SU-DHL-6 (cell line): ENCODE data around the gene LRRN3.

Experiments
- CTCF ChIP-seq: fragments of 200-600 bp; sonication (generic); IDR thresholded peaks from one replicate; pipeline ENCODE4 v1.5.1; 2017; ENCODE audit warnings: antibody characterized with exemption, mild to moderate bottlenecking, low read length, moderate library complexity; ENCODE audit not compliant: insufficient read depth, poor library complexity, severe bottlenecking
- EZH2phosphoT487 ChIP-seq: fragments of 200-600 bp; sonication (generic), shearing (Covaris generic); conservative IDR thresholded peaks from 2 replicates; pipeline ENCODE4 v1.6.1; 2018; ENCODE audit warnings: mild to moderate bottlenecking, antibody characterized with exemption, low read length, moderate library complexity, mixed read lengths

DNA sequence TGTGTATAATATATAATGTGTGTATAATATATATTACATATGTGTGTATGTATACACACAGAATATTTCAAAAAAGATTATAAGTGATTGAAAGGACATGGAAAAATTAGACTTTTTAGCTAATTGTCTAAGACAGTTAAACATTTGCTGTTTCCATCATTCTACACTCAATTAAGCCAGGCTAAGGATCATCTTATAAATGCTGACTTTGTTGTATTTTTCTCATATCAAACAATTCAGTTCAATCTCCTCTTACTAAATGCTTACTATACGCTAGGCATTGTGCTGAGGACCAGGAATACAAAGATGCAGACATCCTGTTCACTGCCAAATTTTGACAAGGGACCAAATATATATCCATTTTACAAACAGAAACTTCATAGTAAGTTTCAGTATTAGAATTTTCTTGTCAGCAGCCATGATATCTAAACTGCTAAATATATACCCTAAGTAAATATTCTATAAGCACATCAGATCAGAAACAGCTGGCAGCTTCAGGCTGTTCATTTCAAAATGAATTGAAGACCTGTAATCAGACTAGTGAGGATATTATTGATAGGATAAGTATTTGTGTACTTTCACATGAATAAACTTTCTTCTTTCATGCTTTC, 10.3 kb upstream of the LRRN3 start:
- no peak for TF ChIP-seq CTCF
- TF ChIP-seq EZH2phosphoT487, result no peak
